ENCODE measurements around the gene NDST3. TPM values are rescaled to one million over a fixed set of nuclear protein-coding genes. Genes with fewer than 3 reads are reported as not detected.

NDST3 gene
- total and polyA plus RNA-seq, 4 experiments from 2014 or later = not detected

GRCh38 chr4:118270492-118270891, 236.2 kb downstream of the NDST3 start:
- ChIA-PET POLR2A (ENCODE audit: partially characterized antibody) (interaction anchor here (0.8 kb wide), 1 partner anchor 83 kb away, joined by 4 read pairs; no protein-coding TSS in a partner anchor), CTCF (ENCODE audit: partially characterized antibody) (interaction anchor here (0.6 to 2.0 kb wide), 4 partner anchors 9 to 475 kb away, joined by 3 to 6 read pairs (median 5); no protein-coding TSS in a partner anchor)
- Mint-ChIP-seq H3K27me3 (peaks cover 1% of the 10 kb centered on the region in 2 donors), H3K9me3 (no peaks in the 10 kb centered on the region), H3K4me3 (no peak overlapping the region), H3K4me1 (peaks cover 0 to 2% (median under 1%) of the 10 kb centered on the region in 4 donors), H3K27ac (no peak overlapping the region), H3K36me3 (no peaks in the 10 kb centered on the region)
- Histone ChIP-seq H3K4me1 (ENCODE audit: insufficient read depth, low read length) (no peaks in the 10 kb centered on the region), H3K27me3 (ENCODE audit: insufficient read depth, low read length) (no peaks in the 10 kb centered on the region), H3K9me3 (ENCODE audit: control insufficient read depth in 1 of 2, low read length in 2 of 2) (no peaks in the 10 kb centered on the region), H3K27ac (ENCODE audit: low read depth, low read length) (no peak overlapping the region), H3K36me3 (ENCODE audit: insufficient read depth, low read length) (no peaks in the 10 kb centered on the region), H3K4me3 (ENCODE audit: low read length in 2 of 2) (no peak overlapping the region)
- intact Hi-C loops (cut with micrococcal nuclease) = no loop called here
- peak in 4 of 5 donors; percentile 36 to 45 (median 41) for DNase-seq

- POLR2A ChIA-PET (ENCODE audit: partially characterized antibody) = no interaction called here
- Mint-ChIP-seq H3K27ac (no peak overlapping the region), H3K4me3 (no peak overlapping the region), H3K9me3 (no peaks in the 10 kb centered on the region), H3K27me3 (peaks cover 1% of the 10 kb centered on the region in 2 donors), H3K36me3 (no peaks in the 10 kb centered on the region), H3K4me1 (peaks cover 0 to 2% (median under 1%) of the 10 kb centered on the region in 4 donors)
- intact Hi-C loops (cut with micrococcal nuclease) = no loop called here
- H3K9me3 ChIP-seq (ENCODE audit: control insufficient read depth in 1 of 2, low read length in 2 of 2) = no peaks in the 10 kb centered on the region
- H3K4me3 ChIP-seq (ENCODE audit: low read length in 2 of 2) = no peak overlapping the region
- H3K27ac ChIP-seq (ENCODE audit: low read depth, low read length) = no peak overlapping the region
- no peaks in the 10 kb centered on the region for H3K4me1 ChIP-seq (ENCODE audit: insufficient read depth, low read length)
- H3K36me3 ChIP-seq (ENCODE audit: insufficient read depth, low read length) = no peaks in the 10 kb centered on the region
- no peak for DNase-seq
- H3K27me3 ChIP-seq (ENCODE audit: insufficient read depth, low read length) = no peaks in the 10 kb centered on the region
- CTCF ChIA-PET (ENCODE audit: partially characterized antibody) = interaction anchor here (1.2 to 2.0 kb wide), 2 partner anchors 11 to 16 kb away, joined by 5 to 6 read pairs; no protein-coding TSS in a partner anchor
These were observed 237.5 kb downstream of the NDST3 start for GRCh38 chr4:118271788-118272187.

DNA sequence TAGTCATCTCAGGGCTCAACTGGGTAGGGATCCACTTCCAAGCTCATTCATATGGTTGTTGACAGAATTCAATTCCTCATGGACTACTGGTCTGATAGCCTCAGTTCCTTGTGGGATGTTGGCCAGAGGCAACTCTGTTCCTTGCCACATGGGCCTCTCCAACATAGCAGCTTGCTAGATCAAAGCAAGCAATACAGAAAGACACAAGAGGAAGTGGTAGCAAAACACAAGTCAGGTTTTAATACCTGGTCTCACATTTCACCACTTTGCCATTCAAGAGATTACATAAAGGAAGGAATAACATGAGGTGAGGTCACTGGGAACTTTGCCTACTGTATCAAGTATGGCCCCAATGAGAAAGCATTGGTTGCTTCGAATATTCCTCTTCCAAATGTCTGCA, 239.4 kb downstream of the NDST3 start:
- Histone ChIP-seq H3K36me3 (ENCODE audit: insufficient read depth, low read length) (no peaks in the 10 kb centered on the region), H3K4me1 (ENCODE audit: insufficient read depth, low read length) (peaks cover 6% of the 10 kb centered on the region), H3K27ac (ENCODE audit: low read depth, low read length) (no peak overlapping the region), H3K9me3 (ENCODE audit: control insufficient read depth in 1 of 2, low read length in 2 of 2) (no peaks in the 10 kb centered on the region), H3K27me3 (ENCODE audit: insufficient read depth, low read length) (no peaks in the 10 kb centered on the region), H3K4me3 (ENCODE audit: low read length in 2 of 2) (no peak overlapping the region)
- no peak for DNase-seq
- Mint-ChIP-seq H3K9me3 (no peaks in the 10 kb centered on the region), H3K36me3 (peaks cover 0 to 4% of the 10 kb centered on the region in 2 donors), H3K4me3 (no peak overlapping the region), H3K27ac (no peak overlapping the region), H3K4me1 (peaks cover 6 to 17% (median 9%) of the 10 kb centered on the region in 4 donors), H3K27me3 (peaks cover 1% of the 10 kb centered on the region in 2 donors)
- ChIA-PET CTCF (ENCODE audit: partially characterized antibody) (interaction anchor here (0.9 to 2.3 kb wide), 3 partner anchors 10 to 80 kb away, joined by 3 to 7 read pairs (median 4); no protein-coding TSS in a partner anchor), POLR2A (ENCODE audit: partially characterized antibody) (no interaction called here)
- intact Hi-C loops (cut with micrococcal nuclease) = no loop called here

- Mint-ChIP-seq H3K27me3 (no peaks in the 10 kb centered on the region), H3K36me3 (peaks cover 15 to 23% of the 10 kb centered on the region in 2 donors), H3K4me3 (peak overlapping the region in 1 of 8 donors; percentile 68), H3K27ac (peak overlapping the region in 1 of 7 donors; percentile 94), H3K4me1 (peaks cover 16 to 43% (median 29%) of the 10 kb centered on the region in 4 donors), H3K9me3 (no peaks in the 10 kb centered on the region)
- no peak for DNase-seq
- ChIA-PET CTCF (ENCODE audit: partially characterized antibody) (no interaction called here), POLR2A (ENCODE audit: partially characterized antibody) (no interaction called here)
- Histone ChIP-seq H3K27me3 (ENCODE audit: insufficient read depth, low read length) (no peaks in the 10 kb centered on the region), H3K9me3 (ENCODE audit: control insufficient read depth in 1 of 2, low read length in 2 of 2) (no peaks in the 10 kb centered on the region), H3K36me3 (ENCODE audit: insufficient read depth, low read length) (no peaks in the 10 kb centered on the region), H3K4me3 (ENCODE audit: low read length in 2 of 2) (no peak overlapping the region), H3K4me1 (ENCODE audit: insufficient read depth, low read length) (peaks cover 26% of the 10 kb centered on the region), H3K27ac (ENCODE audit: low read depth, low read length) (no peak overlapping the region)
- intact Hi-C loops (cut with micrococcal nuclease) = loop anchor here (5.0 kb wide), 1 partner anchor 576 kb away; no protein-coding TSS in a partner anchor
These were observed 242.3 kb downstream of the NDST3 start for GRCh38 chr4:118276580-118276979.

- ChIA-PET POLR2A (ENCODE audit: partially characterized antibody) (interaction anchor here (0.8 kb wide), 1 partner anchor 12 kb away, joined by 6 read pairs; no protein-coding TSS in a partner anchor), CTCF (ENCODE audit: partially characterized antibody) (no interaction called here)
- H3K36me3 Mint-ChIP-seq = peaks cover 21 to 29% of the 10 kb centered on the region in 2 donors
- Histone ChIP-seq H3K36me3 (ENCODE audit: insufficient read depth, low read length) (peaks cover 5% of the 10 kb centered on the region), H3K4me1 (ENCODE audit: insufficient read depth, low read length) (peaks cover 33% of the 10 kb centered on the region), H3K9me3 (ENCODE audit: control insufficient read depth in 1 of 2, low read length in 2 of 2) (no peaks in the 10 kb centered on the region), H3K27ac (ENCODE audit: low read depth, low read length) (peak overlapping the region; percentile 96), H3K27me3 (ENCODE audit: insufficient read depth, low read length) (no peaks in the 10 kb centered on the region), H3K4me3 (ENCODE audit: low read length in 2 of 2) (no peak overlapping the region)
- peak in 1 of 5 donors; percentile 29 for DNase-seq
- H3K27me3 Mint-ChIP-seq = no peaks in the 10 kb centered on the region
- H3K9me3 Mint-ChIP-seq = no peaks in the 10 kb centered on the region
- peak overlapping the region in 6 of 7 donors; percentile 69 to 100 (median 98) for H3K27ac Mint-ChIP-seq
- H3K4me1 Mint-ChIP-seq = peaks cover 17 to 49% (median 31%) of the 10 kb centered on the region in 4 donors
- intact Hi-C loops (cut with micrococcal nuclease) = loop anchor here (5.0 kb wide), 1 partner anchor 575 kb away; no protein-coding TSS in a partner anchor
- peak overlapping the region in 3 of 8 donors; percentile 34 to 90 (median 43) for H3K4me3 Mint-ChIP-seq
These were observed 243.0 kb downstream of the NDST3 start for GRCh38 chr4:118277243-118277642.

DNA sequence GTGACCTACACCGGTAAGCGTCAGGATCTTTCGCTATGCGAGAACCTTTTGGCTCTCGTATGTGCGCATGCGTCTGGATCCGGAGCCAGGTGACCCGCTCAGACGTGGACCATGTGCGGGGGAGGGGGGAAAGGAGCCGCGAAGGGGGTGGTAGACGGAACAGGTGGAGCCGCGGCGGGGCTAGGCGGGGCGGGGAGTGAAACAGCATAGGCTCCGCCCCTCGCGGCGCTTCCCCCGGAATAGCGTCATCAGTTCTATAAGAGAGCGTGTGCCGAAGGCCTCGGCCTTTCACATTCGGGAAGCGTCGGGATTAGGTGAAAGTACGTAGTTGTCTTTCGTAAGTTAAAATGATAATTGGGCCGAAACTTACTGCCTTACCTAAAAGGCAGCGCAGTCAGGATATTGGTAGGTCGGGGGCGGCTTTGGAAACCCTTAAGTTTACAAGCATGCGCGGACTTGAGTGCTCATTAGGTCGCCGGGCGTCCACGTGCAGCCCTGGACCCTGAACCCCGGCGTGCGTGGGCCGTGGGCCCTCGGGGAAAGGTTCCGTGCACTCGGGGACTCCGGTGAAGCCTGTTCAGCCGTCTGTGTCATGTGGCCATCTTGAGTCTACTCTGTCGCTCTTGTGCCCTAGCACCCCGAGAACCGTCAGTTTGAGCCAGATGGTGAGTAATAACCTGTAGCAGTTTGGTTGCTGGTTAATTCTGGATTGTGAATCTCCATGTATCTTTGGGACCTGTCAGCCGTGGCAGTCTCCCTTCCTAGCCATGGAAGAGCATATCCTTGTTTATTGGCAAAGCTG, 244.4 kb downstream of the NDST3 start:
- peak; percentile 93 to 99 (median 97) for DNase-seq
- intact Hi-C loops (cut with micrococcal nuclease) = loop anchor here (1.0 to 5.0 kb wide), 5 partner anchors 313 to 1022 kb away; partner anchors contain the start of genes METTL14 and USP53
- POLR2A ChIA-PET (ENCODE audit: partially characterized antibody) = interaction anchor here (0.7 to 2.1 kb wide), 5 partner anchors 32 to 1349 kb away, joined by 3 to 7 read pairs (median 4); partner anchors contain the start of genes METTL14, PDE5A and PRSS12
- Mint-ChIP-seq H3K9me3 (no peaks in the 10 kb centered on the region), H3K27me3 (no peaks in the 10 kb centered on the region), H3K4me3 (peak overlapping the region; percentile 90 to 99 (median 94)), H3K36me3 (peaks cover 29 to 42% of the 10 kb centered on the region in 2 donors), H3K27ac (peak overlapping the region; percentile 94 to 100 (median 98)), H3K4me1 (peaks cover 22 to 57% (median 40%) of the 10 kb centered on the region in 4 donors)
- peak overlapping the region; percentile 32 to 69 for H3K4me3 ChIP-seq (ENCODE audit: low read length in 2 of 2)
- H3K9me3 ChIP-seq (ENCODE audit: control insufficient read depth in 1 of 2, low read length in 2 of 2) = no peaks in the 10 kb centered on the region
- CTCF ChIA-PET (ENCODE audit: partially characterized antibody) = no interaction called here
- peaks cover 37% of the 10 kb centered on the region for H3K4me1 ChIP-seq (ENCODE audit: insufficient read depth, low read length)
- H3K27ac ChIP-seq (ENCODE audit: low read depth, low read length) = peak overlapping the region; percentile 96
- H3K36me3 ChIP-seq (ENCODE audit: insufficient read depth, low read length) = peaks cover 5% of the 10 kb centered on the region
- H3K27me3 ChIP-seq (ENCODE audit: insufficient read depth, low read length) = no peaks in the 10 kb centered on the region

- Mint-ChIP-seq H3K9me3 (no peaks in the 10 kb centered on the region), H3K36me3 (peaks cover 30 to 45% of the 10 kb centered on the region in 2 donors), H3K4me3 (peak overlapping the region; percentile 90 to 99 (median 94)), H3K27me3 (no peaks in the 10 kb centered on the region), H3K4me1 (peaks cover 22 to 57% (median 40%) of the 10 kb centered on the region in 4 donors), H3K27ac (peak overlapping the region; percentile 94 to 100 (median 98))
- Histone ChIP-seq H3K4me1 (ENCODE audit: insufficient read depth, low read length) (peaks cover 37% of the 10 kb centered on the region), H3K27me3 (ENCODE audit: insufficient read depth, low read length) (no peaks in the 10 kb centered on the region), H3K36me3 (ENCODE audit: insufficient read depth, low read length) (peaks cover 5% of the 10 kb centered on the region), H3K4me3 (ENCODE audit: low read length in 2 of 2) (peak overlapping the region; percentile 32 to 69), H3K27ac (ENCODE audit: low read depth, low read length) (peak overlapping the region; percentile 96), H3K9me3 (ENCODE audit: control insufficient read depth in 1 of 2, low read length in 2 of 2) (no peaks in the 10 kb centered on the region)
- intact Hi-C loops (cut with micrococcal nuclease) = loop anchor here (2.0 to 5.0 kb wide), 3 partner anchors 573 to 1021 kb away; partner anchors contain the start of gene USP53
- peak; percentile 37 to 53 (median 46) for DNase-seq
- ChIA-PET POLR2A (ENCODE audit: partially characterized antibody) (interaction anchor here (0.7 to 2.1 kb wide), 5 partner anchors 33 to 1349 kb away, joined by 3 to 7 read pairs (median 4); partner anchors contain the start of genes METTL14, PDE5A and PRSS12), CTCF (ENCODE audit: partially characterized antibody) (no interaction called here)
These were observed 245.0 kb downstream of the NDST3 start for GRCh38 chr4:118279328-118279727.

Measured in CD4-positive, alpha-beta memory T cell (primary cell).